Activated naive CD4-positive, alpha-beta T cell treated with anti-CD3 and anti-CD28 coated beads, Interleukin-2, amount 10 ng/mL, durations not matched to agents 7 days and 5 days (primary cell): ENCODE measurements around the gene TFCP2.

Experiments
- CTCF ChIA-PET: fragments of 350-600 bp; sonication (Branson Sonifier 250); formaldehyde crosslinking; loops from one replicate; lab custom pipeline; 2021; ENCODE audit warnings: antibody characterized with exemption; lab: Charles Lee
- DNase-seq: peaks from one replicate; pipeline ENCODE4 v3.0.0-alpha.2; 2020
- H3K27ac Mint-ChIP-seq: one replicate; pipeline ENCODE4 v1.8.0; 2021; ENCODE audit warnings: mild to moderate bottlenecking, moderate library complexity, mixed read lengths
- H3K27me3 Mint-ChIP-seq: one replicate; pipeline ENCODE4 v1.8.0; 2021; ENCODE audit warnings: mild to moderate bottlenecking, mixed read lengths
- H3K36me3 Mint-ChIP-seq: one replicate; pipeline ENCODE4 v1.8.0; 2021; ENCODE audit warnings: mixed read lengths
- H3K4me1 Mint-ChIP-seq: one replicate; pipeline ENCODE4 v1.8.0; 2021; ENCODE audit warnings: mixed read lengths
- H3K4me3 Mint-ChIP-seq: one replicate; pipeline ENCODE4 v1.8.0; 2021; ENCODE audit warnings: mild to moderate bottlenecking, moderate library complexity, mixed read lengths
- H3K9me3 Mint-ChIP-seq: one replicate; pipeline ENCODE4 v1.8.0; 2021; ENCODE audit warnings: mixed read lengths

Gene TFCP2

DNA sequence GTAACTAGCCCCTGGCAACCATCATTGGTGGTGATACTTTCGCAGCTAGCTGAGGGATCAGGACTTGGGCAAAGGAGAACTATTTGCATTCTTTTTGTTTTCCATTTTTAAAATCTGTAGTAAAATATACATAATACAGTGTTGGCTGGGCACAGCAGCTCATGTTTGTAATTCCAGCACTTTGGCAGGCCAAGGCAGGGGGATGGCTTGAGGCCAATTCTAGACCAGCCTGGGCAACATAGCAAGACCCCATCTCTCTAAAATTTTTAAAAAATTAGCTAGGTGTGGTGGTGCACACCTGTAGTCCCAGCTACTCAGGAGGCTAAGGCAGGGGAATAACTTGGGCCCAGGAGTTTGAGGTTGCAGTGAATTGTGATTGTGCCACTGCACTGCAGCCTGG lies 20.0 kb downstream of the TFCP2 start:
- H3K27ac Mint-ChIP-seq = no peak overlapping the region
- no peaks in the 10 kb centered on the region for H3K9me3 Mint-ChIP-seq
- DNase-seq = no peak
- no peaks in the 10 kb centered on the region for H3K27me3 Mint-ChIP-seq
- H3K36me3 Mint-ChIP-seq = peaks cover 3% of the 10 kb centered on the region
- H3K4me1 Mint-ChIP-seq = peaks cover 6% of the 10 kb centered on the region
- no peak overlapping the region for H3K4me3 Mint-ChIP-seq
- CTCF ChIA-PET = no interaction called here

DNA sequence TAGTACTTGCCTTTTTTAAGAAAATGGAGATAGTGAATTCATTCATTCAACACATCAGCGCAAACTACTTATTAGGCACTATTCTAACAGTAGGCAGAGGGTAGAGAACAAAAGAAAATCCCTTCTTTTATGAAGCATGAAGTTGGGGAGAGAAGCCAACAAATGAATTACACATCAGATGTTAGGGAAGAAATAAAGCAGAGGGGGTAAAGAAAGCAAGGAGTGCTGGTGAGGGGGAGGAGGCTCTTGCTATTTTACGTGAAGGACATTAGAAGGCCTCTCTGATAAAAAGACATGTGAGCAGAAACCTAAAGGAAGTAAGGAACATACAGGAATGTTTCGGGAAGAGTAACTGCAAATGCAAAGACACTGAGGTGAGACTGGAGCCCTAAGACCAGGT lies 22.2 kb downstream of the TFCP2 start:
- Mint-ChIP-seq H3K9me3 (no peaks in the 10 kb centered on the region), H3K4me3 (no peak overlapping the region), H3K27me3 (no peaks in the 10 kb centered on the region), H3K4me1 (peaks cover 5% of the 10 kb centered on the region), H3K27ac (no peak overlapping the region), H3K36me3 (no peaks in the 10 kb centered on the region)
- CTCF ChIA-PET = no interaction called here
- DNase-seq = no peak

DNA sequence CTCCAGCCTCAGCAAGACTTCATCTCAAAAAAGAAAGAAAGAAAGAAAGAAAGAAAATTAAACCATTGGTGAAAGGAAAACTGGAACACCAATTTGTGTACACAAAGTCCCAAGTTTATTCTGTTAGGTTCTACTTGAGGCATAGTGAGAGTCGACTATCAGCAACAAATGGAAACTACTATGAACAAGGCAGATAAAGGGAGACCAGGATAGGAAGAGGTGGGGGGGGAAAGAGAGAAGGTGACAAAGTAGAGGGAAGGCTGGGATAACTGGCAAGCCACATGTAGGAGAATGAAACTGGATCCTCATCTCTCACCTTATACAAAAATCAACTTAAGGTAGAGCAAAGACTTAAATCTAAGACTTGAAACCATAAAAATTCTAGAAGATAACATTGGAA lies 25.6 kb downstream of the TFCP2 start:
- no peaks in the 10 kb centered on the region for H3K9me3 Mint-ChIP-seq
- H3K4me3 Mint-ChIP-seq = no peak overlapping the region
- DNase-seq = no peak
- CTCF ChIA-PET = no interaction called here
- H3K4me1 Mint-ChIP-seq = peaks cover 3% of the 10 kb centered on the region
- H3K27me3 Mint-ChIP-seq = no peaks in the 10 kb centered on the region
- H3K36me3 Mint-ChIP-seq = peaks cover 5% of the 10 kb centered on the region
- no peak overlapping the region for H3K27ac Mint-ChIP-seq

DNA sequence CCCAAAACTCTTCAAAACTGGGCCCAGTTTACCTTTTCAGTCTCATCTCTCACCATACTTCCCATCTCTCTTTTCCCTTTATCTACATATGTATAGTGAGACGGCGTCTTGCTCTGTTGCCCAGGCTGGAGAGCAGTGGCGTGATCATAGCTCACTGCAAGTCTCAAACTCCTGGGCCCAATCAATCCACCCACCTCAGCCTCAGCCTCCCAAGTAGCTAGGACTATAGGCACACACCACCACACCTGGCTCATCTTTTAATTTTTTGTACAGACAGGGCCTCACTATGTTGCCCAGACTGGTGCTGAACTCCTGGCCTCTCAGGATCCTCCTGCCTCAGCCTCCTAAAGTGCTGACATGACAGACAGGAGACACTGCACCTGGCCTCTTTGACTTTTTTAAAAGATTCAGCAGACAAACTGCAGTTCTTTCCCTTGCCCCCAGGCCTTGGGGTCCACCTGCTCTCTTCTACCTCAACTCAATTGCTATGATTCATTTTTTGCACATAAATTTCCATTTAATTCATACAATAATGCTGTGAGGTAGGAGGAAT lies 33.6 kb downstream of the TFCP2 start:
- CTCF ChIA-PET = interaction anchor here (0.7 kb wide), 1 partner anchor 53 kb away, joined by 3 read pairs; no protein-coding TSS in a partner anchor
- Mint-ChIP-seq H3K27me3 (no peaks in the 10 kb centered on the region), H3K4me3 (no peak overlapping the region), H3K36me3 (peaks cover 16% of the 10 kb centered on the region), H3K27ac (no peak overlapping the region), H3K4me1 (no peaks in the 10 kb centered on the region), H3K9me3 (no peaks in the 10 kb centered on the region)
- DNase-seq = no peak

DNA sequence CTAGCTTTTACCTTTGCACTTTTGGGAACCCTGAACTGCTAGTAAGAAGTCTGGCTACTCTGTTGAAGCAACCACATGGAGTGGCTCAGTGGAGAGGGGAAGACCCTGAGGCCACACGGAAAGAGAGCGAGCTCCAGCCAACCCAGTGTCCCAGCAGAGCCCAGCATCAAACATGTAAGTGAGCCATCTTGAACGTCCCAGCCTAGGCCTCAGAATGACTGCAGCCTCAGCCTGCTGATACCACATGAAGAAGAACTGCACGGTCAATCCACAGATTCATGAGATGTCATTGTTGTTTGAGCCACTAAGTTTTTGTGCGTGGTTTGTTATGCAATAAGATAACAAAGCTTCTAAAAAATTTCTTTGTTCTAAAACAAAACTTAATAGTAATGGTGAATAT lies 40.2 kb downstream of the TFCP2 start:
- H3K4me1 Mint-ChIP-seq = no peaks in the 10 kb centered on the region
- H3K27me3 Mint-ChIP-seq = no peaks in the 10 kb centered on the region
- DNase-seq = no peak
- no peak overlapping the region for H3K27ac Mint-ChIP-seq
- H3K36me3 Mint-ChIP-seq = peaks cover 9% of the 10 kb centered on the region
- no peaks in the 10 kb centered on the region for H3K9me3 Mint-ChIP-seq
- no peak overlapping the region for H3K4me3 Mint-ChIP-seq
- CTCF ChIA-PET = no interaction called here

DNA sequence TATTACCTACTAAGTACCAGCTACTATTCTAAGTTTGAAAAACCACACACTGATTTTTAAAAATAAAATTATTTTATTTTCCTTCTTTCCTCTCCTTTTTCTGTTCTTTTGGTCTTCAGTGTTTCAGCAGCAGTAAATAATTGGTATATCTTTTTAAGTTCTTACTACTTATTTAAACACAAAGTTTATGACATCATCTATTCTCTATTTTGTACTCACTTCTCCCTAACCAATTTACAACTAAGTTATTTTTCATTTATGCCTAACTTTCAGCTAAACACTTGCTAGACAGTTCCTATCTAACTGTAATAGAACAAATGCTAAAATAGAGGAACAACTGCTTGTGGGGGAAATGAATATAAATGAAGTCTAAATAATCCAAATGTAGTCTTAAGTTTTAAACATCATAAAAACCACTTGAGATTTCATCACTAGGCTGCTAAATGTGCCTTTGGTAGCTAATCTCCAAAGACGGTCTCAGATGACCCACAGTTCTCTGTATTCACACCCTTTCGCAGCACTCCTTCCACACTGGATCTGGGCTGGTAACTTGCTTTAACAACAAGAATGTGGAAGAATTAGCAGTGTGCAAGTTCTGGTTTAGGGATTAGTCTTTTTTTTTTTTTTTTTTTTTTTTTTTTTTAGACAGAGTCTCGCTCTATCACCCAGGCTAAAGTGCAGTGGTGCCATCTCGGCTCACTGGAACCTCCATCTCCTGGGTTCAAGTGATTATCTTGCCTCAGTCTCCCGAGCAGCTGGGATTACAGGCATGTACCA lies 41.0 kb downstream of the TFCP2 start:
- CTCF ChIA-PET = no interaction called here
- no peaks in the 10 kb centered on the region for H3K9me3 Mint-ChIP-seq
- DNase-seq = no peak
- H3K27ac Mint-ChIP-seq = no peak overlapping the region
- no peaks in the 10 kb centered on the region for H3K4me1 Mint-ChIP-seq
- peaks cover 8% of the 10 kb centered on the region for H3K36me3 Mint-ChIP-seq
- H3K27me3 Mint-ChIP-seq = no peaks in the 10 kb centered on the region
- H3K4me3 Mint-ChIP-seq = no peak overlapping the region

DNA sequence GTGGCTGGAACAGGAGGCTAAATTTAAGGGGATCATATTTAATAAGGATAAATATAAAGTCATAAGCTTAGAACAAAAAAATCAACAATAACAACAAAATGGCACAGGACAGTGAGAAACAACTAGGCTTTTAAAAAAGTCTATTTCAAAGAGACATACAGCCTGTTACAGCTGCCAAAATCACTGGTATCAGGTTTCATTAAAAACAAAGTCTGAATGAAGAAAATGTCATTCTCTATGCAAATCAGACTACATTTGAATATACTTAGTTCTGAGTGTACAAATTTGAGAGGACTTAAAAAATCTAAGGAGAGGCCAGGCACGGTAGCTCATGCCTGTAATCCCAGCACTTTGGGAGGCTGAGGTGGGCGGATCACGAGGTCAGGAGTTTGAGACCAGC lies 44.0 kb downstream of the TFCP2 start:
- H3K4me1 Mint-ChIP-seq = no peaks in the 10 kb centered on the region
- peaks cover 20% of the 10 kb centered on the region for H3K36me3 Mint-ChIP-seq
- no peaks in the 10 kb centered on the region for H3K9me3 Mint-ChIP-seq
- H3K4me3 Mint-ChIP-seq = no peak overlapping the region
- no peaks in the 10 kb centered on the region for H3K27me3 Mint-ChIP-seq
- CTCF ChIA-PET = interaction anchor here (0.9 kb wide), 1 partner anchor 837 kb away, joined by 3 read pairs; no protein-coding TSS in a partner anchor
- no peak for DNase-seq
- no peak overlapping the region for H3K27ac Mint-ChIP-seq

DNA sequence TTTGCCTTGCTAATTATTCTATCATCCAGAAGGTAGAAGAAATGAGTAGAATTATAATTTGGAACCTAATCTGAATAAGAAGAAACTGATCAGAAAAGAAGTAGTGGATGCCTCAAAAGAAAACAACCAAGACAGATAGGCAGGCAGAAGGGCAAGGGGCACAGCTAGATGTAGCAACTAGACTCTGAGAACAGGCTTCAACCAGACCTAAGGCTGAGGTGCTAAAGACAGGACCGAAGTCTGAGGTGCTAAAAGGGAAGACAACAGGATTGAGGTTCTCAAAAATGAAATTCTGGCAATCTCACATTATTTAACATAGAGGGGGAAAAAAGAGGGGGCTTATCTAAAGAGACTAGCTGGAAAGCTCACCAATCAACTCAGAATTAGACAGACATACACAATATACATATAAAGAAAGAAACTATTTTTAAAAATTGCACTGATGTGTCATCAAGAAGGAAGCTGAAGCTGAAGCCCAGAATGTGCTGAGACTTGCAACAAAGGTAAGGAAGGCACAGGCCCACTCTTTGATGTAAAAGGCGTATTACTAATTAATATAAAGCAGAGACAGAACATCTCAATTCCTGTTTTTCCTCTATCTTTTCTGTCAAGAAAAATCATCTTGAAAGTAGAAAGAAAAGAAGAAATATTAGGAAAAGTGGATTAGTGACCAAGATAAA lies 45.7 kb downstream of the TFCP2 start:
- CTCF ChIA-PET = no interaction called here
- DNase-seq = no peak
- no peak overlapping the region for H3K27ac Mint-ChIP-seq

DNA sequence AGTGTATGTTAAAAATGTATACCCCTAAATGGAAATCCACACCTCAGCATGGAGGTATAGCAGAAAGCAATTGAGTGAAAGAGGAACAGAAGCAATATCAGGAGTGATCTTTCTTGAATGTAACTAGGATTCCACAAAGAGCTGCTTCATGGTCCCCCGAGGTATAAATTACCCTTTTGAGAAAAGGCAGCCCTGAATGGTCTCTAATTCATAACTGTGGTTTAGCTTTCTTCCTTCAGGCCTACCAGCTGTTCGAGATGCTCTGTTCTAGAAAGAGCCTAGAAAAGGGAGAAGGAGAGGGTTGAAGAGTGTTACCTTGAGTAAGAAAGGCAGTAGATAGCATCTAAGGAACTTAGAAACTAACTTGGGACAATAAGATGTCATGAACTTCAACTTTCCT lies 46.6 kb downstream of the TFCP2 start:
- Mint-ChIP-seq H3K4me3 (no peak overlapping the region), H3K4me1 (no peaks in the 10 kb centered on the region), H3K36me3 (peaks cover 18% of the 10 kb centered on the region), H3K9me3 (no peaks in the 10 kb centered on the region), H3K27ac (peak overlapping the region; percentile 42), H3K27me3 (no peaks in the 10 kb centered on the region)
- CTCF ChIA-PET = no interaction called here
- DNase-seq = no peak

More for the DNA sequence above, 45.7 kb downstream of the TFCP2 start:
- Mint-ChIP-seq H3K9me3 (no peaks in the 10 kb centered on the region), H3K27me3 (no peaks in the 10 kb centered on the region), H3K4me1 (no peaks in the 10 kb centered on the region), H3K36me3 (peaks cover 17% of the 10 kb centered on the region), H3K4me3 (no peak overlapping the region)

DNA sequence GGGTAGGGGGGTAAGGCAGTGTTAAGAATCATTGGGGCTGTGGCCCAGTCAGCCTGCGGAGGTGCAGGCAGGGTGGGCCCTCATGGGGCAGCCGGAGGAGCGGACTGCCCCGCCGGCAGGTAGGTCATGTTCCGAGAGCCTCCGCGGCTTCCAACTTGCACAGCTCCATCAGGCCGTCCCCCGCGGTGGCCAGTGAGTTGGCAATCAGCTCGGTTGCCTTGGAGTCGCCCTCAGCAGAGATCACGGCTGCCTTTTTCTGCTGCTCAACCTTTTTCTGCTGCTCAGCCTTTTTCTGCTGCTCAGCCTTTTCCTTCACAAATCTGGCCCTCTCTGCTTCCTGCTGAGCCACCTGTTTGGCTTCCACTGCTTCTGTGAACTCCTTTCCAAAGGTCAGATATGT lies 48.4 kb downstream of the TFCP2 start:
- DNase-seq = no peak
- Mint-ChIP-seq H3K36me3 (peaks cover 17% of the 10 kb centered on the region), H3K9me3 (no peaks in the 10 kb centered on the region), H3K27ac (no peak overlapping the region), H3K27me3 (no peaks in the 10 kb centered on the region), H3K4me3 (no peak overlapping the region), H3K4me1 (no peaks in the 10 kb centered on the region)
- CTCF ChIA-PET = no interaction called here

DNA sequence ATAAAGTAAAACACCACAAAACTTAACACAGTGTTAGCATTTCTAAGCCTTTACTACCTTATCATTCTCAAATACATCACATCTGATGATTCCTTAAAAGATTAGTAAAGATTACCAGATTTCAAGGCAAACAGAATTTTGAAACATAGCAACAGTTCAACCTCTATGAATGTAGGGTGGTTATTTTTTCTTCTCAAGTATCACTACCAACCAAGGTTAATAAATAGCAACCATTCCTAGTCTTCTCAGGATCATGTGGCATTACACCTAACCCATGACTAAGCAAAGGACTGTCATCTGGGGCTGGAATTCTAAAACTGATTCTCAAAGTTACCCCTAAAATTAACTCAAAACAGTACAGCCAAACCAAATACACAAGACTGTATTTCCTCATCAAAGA lies 50.1 kb downstream of the TFCP2 start:
- Mint-ChIP-seq H3K27me3 (no peaks in the 10 kb centered on the region), H3K4me3 (no peak overlapping the region), H3K36me3 (peaks cover 19% of the 10 kb centered on the region), H3K27ac (no peak overlapping the region), H3K9me3 (no peaks in the 10 kb centered on the region), H3K4me1 (no peaks in the 10 kb centered on the region)
- DNase-seq = no peak
- CTCF ChIA-PET = no interaction called here

DNA sequence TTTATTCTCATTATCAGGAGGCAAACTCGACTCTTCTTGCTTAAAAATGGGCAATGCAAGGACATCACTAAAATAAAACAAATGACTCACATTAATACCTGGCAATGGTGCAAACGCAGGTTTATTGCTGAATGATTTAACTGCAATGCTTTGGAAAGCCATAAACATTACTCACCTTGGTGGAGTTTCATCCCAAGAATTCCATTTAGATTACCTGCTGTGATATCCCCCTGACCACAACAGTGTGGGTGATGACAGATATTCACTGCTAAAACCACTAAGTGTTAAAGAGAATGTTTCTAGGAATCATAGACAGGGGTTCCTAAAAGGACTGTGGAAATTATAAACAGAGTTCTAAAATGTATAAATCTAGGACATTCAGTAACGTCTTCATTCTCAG lies 54.2 kb downstream of the TFCP2 start:
- Mint-ChIP-seq H3K4me1 (no peaks in the 10 kb centered on the region), H3K27me3 (no peaks in the 10 kb centered on the region)
- CTCF ChIA-PET = no interaction called here

DNA sequence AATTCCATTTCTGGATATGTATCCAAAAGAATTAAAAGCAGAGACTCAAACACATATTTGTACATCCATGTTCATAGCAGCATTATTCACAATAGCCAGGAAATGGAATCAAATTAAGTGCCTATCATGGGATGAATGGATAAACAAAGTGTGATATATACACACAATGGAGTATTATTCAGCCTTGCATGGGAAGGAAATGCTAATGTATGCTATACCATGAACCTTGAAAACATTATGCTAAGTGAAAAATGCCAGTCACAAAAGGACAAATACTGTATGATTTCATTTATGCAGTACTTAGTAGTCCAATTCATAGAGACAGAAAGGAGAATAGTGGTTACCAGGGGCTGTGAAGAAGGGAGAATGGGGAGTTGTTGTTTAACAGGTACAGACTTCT lies 57.4 kb downstream of the TFCP2 start:
- Mint-ChIP-seq H3K27ac (no peak overlapping the region), H3K9me3 (no peaks in the 10 kb centered on the region), H3K4me1 (no peaks in the 10 kb centered on the region), H3K4me3 (no peak overlapping the region), H3K36me3 (peaks cover 37% of the 10 kb centered on the region), H3K27me3 (no peaks in the 10 kb centered on the region)
- CTCF ChIA-PET = no interaction called here
- DNase-seq = no peak

More for the DNA sequence above, 54.2 kb downstream of the TFCP2 start:
- Mint-ChIP-seq H3K36me3 (peaks cover 27% of the 10 kb centered on the region), H3K9me3 (no peaks in the 10 kb centered on the region), H3K27ac (no peak overlapping the region), H3K4me3 (no peak overlapping the region)
- no peak for DNase-seq

DNA sequence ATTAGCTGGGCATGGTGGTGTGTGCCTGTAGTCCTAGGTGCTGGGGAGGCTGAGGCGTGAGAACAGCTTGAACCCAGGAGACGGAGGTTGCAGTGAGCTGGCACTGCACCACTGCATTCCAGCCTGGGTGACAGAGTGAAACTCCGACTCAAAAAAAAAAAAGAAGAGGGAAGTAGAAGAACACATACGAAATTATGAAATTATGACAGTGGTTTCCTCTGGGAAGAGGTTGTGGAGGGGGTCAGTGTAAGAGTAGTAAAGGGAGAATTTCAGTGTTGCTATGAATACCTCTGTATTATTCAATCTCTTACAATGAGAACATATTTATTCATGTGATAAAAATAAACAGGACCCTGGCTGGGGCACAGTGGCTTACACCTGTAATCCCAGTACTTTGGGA lies 64.8 kb downstream of the TFCP2 start:
- H3K27ac Mint-ChIP-seq = no peak overlapping the region
- no peaks in the 10 kb centered on the region for H3K9me3 Mint-ChIP-seq
- H3K27me3 Mint-ChIP-seq = no peaks in the 10 kb centered on the region
- H3K36me3 Mint-ChIP-seq = peaks cover 42% of the 10 kb centered on the region
- CTCF ChIA-PET = no interaction called here
- no peaks in the 10 kb centered on the region for H3K4me1 Mint-ChIP-seq
- DNase-seq = no peak
- no peak overlapping the region for H3K4me3 Mint-ChIP-seq

DNA sequence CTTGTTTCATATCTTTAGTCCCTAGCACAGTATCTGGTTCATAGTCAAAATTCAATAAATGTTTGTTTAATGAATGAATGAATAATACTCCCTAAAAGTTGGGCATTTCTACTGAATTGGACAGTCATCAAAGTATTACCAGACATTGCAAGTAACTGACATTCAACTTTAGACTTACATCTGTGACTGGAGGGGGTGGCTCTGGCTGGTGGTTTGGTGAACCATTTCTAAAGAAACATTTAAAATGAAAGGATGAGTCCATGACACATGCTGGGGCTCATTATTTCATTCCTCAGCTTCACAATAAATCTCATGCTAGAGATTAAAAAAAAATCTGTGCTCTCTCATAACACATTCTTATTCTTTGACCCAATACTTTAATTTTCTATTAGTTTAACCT lies 69.0 kb downstream of the TFCP2 start:
- H3K27ac Mint-ChIP-seq = no peak overlapping the region

More for the DNA sequence above, 69.0 kb downstream of the TFCP2 start:
- H3K27me3 Mint-ChIP-seq = no peaks in the 10 kb centered on the region
- no peak overlapping the region for H3K4me3 Mint-ChIP-seq
- H3K36me3 Mint-ChIP-seq = peaks cover 51% of the 10 kb centered on the region
- no peak for DNase-seq
- CTCF ChIA-PET = interaction anchor here (1.0 kb wide), 1 partner anchor 149 kb away, joined by 3 read pairs; no protein-coding TSS in a partner anchor
- H3K4me1 Mint-ChIP-seq = no peaks in the 10 kb centered on the region
- H3K9me3 Mint-ChIP-seq = no peaks in the 10 kb centered on the region
